HepG2 (cell line): Measurements from ENCODE around the gene CYTH1.

Experiments
- ATF3 ChIP-seq: sonication (generic); formaldehyde crosslinking; IDR thresholded peaks from 2 replicates; pipeline ENCODE4 v1.4.0; 2020; ENCODE audit warnings: missing genetic modification reagents
- DBP ChIP-seq: sonication (generic); formaldehyde crosslinking; IDR thresholded peaks from 2 replicates; pipeline ENCODE4 v1.4.0; 2020; ENCODE audit warnings: missing genetic modification reagents; ENCODE audit errors: not compliant biosample characterization
- FIP1L1 ChIP-seq: fragments of 200-400 bp; formaldehyde crosslinking; IDR thresholded peaks from 2 replicates; pipeline ENCODE4 v1.6.1; 2018; ENCODE audit warnings: low read depth, mild to moderate bottlenecking, low read length, moderate library complexity, borderline replicate concordance; ENCODE audit not compliant: insufficient read depth
- KAT7 ChIP-seq: IDR thresholded peaks from 2 replicates; pipeline ENCODE4 v1.6.1; 2018; ENCODE audit warnings: borderline replicate concordance, missing compliant biosample characterization
- RBM22 ChIP-seq: fragments of 200-400 bp; formaldehyde crosslinking; optimal IDR thresholded peaks from 2 replicates; pipeline ENCODE3; 2017; ENCODE audit warnings: mild to moderate bottlenecking, low read length, moderate library complexity

GRCh38 chr17:78724999-78725398 lies 57.1 kb downstream of the CYTH1 start:
- TF ChIP-seq ATF3 (no peak), DBP (CRISPR knock-in tag) (no peak), RBM22 (no peak), KAT7 (CRISPR knock-in tag) (no peak), FIP1L1 (no peak)
